IPS DF 4.7 (cell line): Measurements from ENCODE around the gene MAL.
"Not testable (repeated sequence)": the region's sequence is repeated elsewhere in the genome, so short reads cannot be mapped to it uniquely, and the experiment has no call there.

Experiments
- DNase-seq: peaks from one replicate; pipeline ENCODE4 v3.0.0-alpha.2; 2013; ENCODE audit warnings: low spot score; ENCODE audit errors: extremely low read depth

The MAL gene

DNA sequence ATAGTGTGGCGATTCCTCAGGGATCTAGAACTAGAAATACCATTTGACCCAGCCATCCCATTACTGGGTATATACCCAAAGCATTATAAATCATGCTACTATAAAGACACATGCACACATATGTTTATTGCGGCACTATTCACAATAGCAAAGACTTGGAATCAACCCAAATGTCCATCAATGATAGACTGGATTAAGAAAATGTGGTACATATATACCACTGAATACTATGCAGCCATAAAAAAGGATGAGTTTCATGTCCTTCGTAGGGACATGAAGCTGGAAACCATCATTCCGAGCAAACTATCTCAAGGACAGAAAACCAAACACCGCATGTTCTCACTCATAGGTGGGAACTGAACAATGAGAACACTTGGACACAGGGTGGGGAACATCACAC is 72.8 kb downstream of the MAL start:
- DNase-seq, result not testable (repeated sequence)

DNA sequence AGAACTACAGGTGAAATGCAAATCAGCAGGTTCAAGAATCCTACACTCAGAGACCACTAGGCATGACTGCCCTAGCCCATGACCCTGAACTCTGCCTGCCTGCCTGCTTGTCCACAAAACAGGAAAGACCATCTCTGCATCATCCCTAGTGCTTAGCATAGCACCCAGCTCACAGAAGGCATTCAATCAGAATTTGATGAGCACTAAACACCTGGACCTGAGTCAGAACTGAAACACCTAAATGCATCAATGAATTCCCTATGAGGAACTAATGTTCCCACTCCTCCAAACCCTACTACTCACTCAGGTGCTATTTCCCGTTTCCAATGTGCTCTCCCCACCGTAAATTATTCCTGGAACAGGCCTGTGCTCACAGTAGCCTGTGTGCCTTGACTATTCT is 74.4 kb downstream of the MAL start:
- no peak for DNase-seq
